A204.1 (cell line): ENCODE data around the gene NAT9.

Source experiments
- FAIRE-seq: peaks from 2 replicates; lab custom pipeline; 2012; peaks lifted over from hg19 to GRCh38; lab: Jason Lieb, UNC

Gene NAT9, protein sequence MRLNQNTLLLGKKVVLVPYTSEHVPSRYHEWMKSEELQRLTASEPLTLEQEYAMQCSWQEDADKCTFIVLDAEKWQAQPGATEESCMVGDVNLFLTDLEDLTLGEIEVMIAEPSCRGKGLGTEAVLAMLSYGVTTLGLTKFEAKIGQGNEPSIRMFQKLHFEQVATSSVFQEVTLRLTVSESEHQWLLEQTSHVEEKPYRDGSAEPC

GRCh38 chr17:74776044-74776962, at the start of gene NAT9:
Gene NAT9 (minus strand): TSS chr17:74776345. CDS start chr17:74775698, 647 bp downstream.
- FAIRE-seq, result no peak

DNA sequence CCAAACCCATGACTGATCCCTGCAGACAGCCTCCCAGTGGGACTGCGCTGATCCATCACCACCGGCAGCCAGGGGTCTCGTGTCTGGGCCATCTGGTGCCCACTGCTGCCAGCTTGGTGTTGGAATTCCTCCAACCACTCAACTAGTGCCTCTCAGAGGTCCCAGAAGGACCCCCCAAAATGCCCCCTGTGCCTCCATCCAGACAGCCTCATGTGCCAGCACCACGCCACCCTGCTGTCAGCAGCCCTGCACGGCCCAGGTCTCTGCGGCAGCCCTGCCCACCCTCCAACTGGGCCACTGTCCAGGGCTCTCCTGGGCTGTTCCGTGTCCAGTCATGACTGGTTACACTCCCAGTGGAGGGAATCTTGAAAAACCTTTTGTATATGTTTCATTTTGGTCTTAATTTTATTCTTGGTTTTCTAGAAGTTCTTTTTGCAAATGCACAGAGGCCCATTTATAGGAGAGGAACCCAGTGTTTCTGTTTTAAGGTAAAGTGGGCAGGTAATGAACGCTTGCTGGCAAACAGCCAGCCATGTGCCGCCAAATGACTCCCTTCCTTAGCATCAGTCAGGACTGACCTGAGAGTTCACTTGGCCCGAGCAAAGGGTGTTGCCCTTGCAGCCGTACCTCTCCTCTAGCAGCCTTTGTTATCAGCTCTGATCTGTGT, 48.9 kb upstream of the NAT9 start:
- FAIRE-seq, result no peak

GRCh38 chr17:74822939-74823367, 46.8 kb upstream of the NAT9 start:
- no peak for FAIRE-seq

GRCh38 chr17:74822335-74822938, 46.3 kb upstream of the NAT9 start:
- no peak for FAIRE-seq

DNA sequence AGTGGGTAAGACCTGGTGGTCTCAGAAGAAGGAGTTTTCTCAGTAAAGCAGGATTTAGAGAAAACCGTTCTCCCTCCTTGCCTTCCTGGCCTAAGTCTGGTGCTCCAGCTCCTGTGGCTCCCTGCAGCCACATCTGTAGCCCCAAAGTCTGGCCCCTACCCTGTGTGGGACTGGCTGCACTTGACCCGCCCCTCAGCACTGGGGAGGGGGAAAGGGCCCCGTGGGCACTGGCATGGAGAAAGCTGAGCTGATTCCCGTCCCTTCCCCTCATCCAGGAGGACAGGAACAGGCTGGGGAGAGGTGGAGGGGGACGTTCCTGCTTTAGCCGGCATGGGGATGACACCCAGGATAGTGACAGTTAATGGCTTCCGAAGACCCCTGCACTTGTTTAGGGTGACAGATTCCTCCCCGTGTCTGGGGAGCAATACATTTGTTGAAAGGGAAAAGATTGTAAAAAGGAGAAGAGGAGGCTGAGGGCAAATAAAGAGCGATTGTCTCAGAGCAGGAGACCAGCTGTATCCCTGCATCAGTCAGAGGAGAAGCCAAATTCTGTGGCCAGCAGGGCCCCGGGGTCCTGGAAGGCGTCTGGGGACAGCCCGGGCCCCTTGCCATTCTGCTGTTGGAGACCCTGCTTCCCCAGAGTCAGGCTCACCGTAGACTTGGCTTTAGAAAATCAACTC, 45.6 kb upstream of the NAT9 start:
- no peak for FAIRE-seq

- no peak for FAIRE-seq
These were observed 43.8 kb upstream of the NAT9 start for GRCh38 chr17:74819801-74820436.

- FAIRE-seq, result no peak
These were observed 42.3 kb upstream of the NAT9 start for GRCh38 chr17:74818291-74818938.

DNA sequence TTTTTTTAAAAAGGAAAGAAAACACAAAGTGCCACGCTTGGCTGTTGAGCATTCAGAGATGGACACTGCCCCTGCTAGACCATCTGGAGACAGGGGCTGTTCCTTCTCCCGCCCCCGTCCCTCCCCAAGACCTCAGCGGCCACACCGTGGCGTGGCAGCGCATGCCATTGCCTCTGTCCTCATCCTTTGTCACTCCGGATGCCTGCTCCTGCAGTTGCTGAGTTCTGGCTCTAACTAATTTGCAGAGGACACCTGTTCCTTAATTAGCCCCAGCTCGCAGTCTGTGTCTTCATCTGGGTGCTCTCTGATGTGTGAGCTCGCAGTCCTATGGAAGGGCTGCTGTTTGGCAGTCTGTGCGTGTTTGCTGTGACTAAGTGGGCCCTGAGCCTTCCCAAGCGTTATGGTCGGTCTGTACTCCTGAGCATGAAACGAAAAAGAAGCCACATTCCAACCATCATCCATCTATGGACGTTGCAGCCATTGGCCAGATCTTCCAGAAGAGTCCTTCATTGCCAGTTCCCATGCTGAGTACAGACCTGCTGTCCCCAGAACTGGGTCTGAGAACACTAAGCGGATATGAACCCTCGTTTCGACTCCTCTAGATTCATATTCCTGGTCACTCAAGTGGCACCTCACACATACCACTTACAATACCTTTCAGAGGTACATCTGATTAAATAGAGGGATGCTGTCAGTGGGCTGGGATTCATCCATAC, 40.9 kb upstream of the NAT9 start:
- no peak for FAIRE-seq

DNA sequence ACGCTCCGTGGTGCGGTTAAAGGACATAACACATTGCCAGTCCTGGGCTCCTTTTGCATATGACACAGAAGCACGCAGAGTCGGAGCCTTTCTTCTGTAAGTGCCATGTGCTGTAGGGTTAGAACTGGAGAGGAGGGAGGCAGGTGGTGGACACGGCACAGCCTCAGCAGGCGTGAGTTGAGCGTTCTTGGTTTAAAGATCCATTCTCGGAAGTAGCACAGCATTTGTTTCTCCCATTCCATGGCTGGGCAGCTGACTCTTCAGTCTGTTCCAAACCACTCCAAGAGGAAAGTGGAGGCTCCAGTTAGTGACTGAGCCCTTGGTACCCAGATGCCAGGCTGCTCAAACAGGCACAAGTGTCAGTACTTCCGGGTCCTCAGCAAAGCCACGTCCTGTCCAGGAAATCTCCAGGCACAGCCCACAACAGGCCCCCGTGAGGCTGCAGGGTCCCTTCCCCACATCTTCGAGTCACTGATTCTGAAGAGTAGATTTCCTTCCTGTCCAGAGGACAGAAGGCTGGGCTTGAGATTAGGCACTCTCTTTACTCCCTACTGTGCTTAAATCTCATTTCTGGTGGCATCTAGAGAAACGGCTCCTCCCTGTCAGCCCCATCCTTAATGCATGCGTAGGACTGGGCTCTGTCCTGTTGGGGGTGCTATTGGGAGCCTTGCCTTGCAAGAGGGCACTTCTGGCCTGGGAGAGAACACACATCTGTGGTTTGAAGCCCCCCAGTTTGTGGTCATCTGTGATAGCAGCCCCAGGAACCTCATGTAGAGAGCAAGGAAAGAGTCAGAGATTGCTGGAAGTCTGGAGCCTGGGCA, 39.6 kb upstream of the NAT9 start:
- FAIRE-seq, result no peak

DNA sequence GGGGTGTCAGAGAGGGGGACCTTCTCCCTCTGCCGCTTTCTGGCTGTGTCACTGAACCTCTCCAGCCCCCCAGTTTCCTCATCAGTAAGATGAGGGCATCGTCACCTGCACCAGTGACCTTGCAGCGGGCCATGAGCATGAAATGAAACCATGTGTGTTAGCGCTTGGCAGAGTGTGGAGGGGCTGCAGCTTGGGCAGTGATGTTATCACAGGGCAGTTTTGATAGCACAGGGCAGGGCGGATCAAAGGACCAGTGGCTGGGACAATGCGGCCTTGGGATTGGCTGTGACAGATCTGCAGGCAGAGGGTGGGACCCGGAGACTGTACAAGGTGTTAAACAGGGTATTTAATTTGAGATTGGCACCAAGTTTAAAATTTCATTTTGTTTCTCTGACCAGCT, 38.9 kb upstream of the NAT9 start:
- no peak for FAIRE-seq

DNA sequence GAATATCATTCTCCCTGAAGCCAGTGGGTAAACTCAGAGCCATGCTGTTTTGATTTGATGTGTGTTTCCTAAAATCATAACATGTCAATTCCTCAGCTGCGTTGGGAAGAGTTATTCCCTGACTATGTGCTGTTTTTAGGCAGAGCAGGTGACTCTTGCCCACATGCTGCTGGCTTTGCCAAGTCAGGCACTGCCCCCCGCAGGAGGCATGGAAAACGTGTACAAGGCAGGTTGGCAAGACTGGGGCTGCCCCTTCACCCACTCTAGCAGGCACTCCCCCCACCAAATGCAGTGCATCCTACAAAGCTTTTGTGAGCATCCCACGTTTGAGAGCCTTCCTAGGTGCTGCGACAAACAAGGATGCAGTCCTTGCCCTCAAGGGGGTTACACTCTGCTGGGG, 38.3 kb upstream of the NAT9 start:
- no peak for FAIRE-seq

- no peak for FAIRE-seq
These were observed 36.2 kb upstream of the NAT9 start for GRCh38 chr17:74812109-74813009.

- no peak for FAIRE-seq
These were observed 34.7 kb upstream of the NAT9 start for GRCh38 chr17:74810699-74811485.

- FAIRE-seq, result no peak
These were observed 32.7 kb upstream of the NAT9 start for GRCh38 chr17:74808714-74809430.

GRCh38 chr17:74807925-74808324, 31.8 kb upstream of the NAT9 start:
- no peak for FAIRE-seq

DNA sequence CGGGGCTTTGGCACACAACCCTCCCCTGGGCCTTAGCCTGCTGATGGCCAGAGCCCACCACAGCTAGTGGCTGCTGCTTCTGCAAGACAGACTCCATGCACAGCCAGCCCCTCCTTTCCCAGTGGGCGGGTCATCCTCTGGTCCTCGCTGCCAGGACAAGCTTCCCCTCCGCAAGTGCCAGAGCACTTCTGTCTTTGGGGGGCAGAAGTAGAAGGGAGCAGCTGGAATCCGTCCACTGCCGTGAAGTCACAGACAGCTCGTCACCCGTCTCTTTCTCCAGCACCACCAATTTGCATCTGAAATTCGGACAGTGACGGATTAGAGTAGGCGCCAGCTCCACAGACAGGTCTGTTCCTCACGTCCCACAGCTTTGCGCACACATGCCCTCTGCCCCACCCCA, 31.3 kb upstream of the NAT9 start:
- no peak for FAIRE-seq

DNA sequence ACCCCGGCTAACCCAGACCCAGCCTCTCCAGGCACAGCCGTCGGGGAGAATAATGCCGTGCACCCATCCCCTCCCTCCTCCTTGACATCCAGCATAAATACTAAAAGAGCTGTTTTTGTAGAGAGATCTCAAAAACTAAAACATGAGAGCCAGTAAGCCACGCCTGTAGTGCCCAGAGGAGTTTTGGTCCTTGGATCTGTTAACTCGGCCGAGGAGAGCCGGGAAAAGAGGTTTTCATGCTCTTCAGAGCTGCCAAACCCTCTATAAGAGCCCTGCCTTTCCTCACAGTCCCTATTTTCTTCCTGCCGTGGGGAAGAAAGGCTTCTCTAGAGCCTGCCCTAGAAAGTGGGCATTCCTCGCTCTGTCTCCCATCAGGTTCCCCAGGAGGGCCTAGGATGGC, 30.2 kb upstream of the NAT9 start:
- FAIRE-seq, result no peak
